Neural cell (in vitro differentiated cells): ENCODE results near the gene C13orf46. TPM values are rescaled to one million over a fixed set of nuclear protein-coding genes. Genes with fewer than 3 reads are reported as not detected.

Source experiments
- H2AFZ ChIP-seq: fragments of 200-600, 300-800 bp; sonication (generic), shearing (Covaris generic); 2 replicates; pipeline ENCODE4 v1.6.0; 2014; ENCODE audit warnings: low read depth, mild to moderate bottlenecking, antibody characterized with exemption, low read length, moderate library complexity
- H3F3A ChIP-seq: fragments of 200-600 bp; shearing (Covaris generic); 2 replicates; pipeline ENCODE4 v1.6.1; 2016; ENCODE audit warnings: mild to moderate bottlenecking, moderate library complexity, mixed read lengths, antibody characterized with exemption, low read length; ENCODE audit not compliant: insufficient read depth, poor library complexity, severe bottlenecking
- H3K27ac ChIP-seq: fragments of 200-600, 300-800 bp; sonication (generic), shearing (Covaris generic); 2 replicates; pipeline ENCODE4 v1.5.1; 2014; ENCODE audit warnings: mild to moderate bottlenecking, low read length, moderate library complexity
- H3K27me3 ChIP-seq: fragments of 300-800, 200-600 bp; sonication (generic), shearing (Covaris generic); 2 replicates; pipeline ENCODE4 v1.6.0; 2014; ENCODE audit warnings: mild to moderate bottlenecking, low read depth, low read length, moderate library complexity; ENCODE audit not compliant: insufficient read depth
- H3K36me3 ChIP-seq: fragments of 300-800, 200-600 bp; sonication (generic), shearing (Covaris generic); 2 replicates; pipeline ENCODE4 v1.5.1; 2014; ENCODE audit warnings: mild to moderate bottlenecking, antibody characterized with exemption, low read length, moderate library complexity; ENCODE audit not compliant: insufficient read depth
- H3K4me2 ChIP-seq: fragments of 300-800, 200-600 bp; sonication (generic), shearing (Covaris generic); 2 replicates; pipeline ENCODE4 v1.6.0; 2014; ENCODE audit warnings: mild to moderate bottlenecking, low read length
- H3K4me3 ChIP-seq: fragments of 300-800, 200-600 bp; sonication (generic), shearing (Covaris generic); 2 replicates; pipeline ENCODE4 v1.5.1; 2014; ENCODE audit warnings: mild to moderate bottlenecking, low read length, moderate library complexity
- H3K79me2 ChIP-seq: fragments of 200-600 bp; shearing (Covaris generic); replicated peaks from 2 replicates; pipeline ENCODE4 v1.6.0; 2014; ENCODE audit warnings: mild to moderate bottlenecking, low read length, moderate library complexity; ENCODE audit not compliant: insufficient read depth
- H3K9ac ChIP-seq: fragments of 300-800, 200-600 bp; sonication (generic), shearing (Covaris generic); 2 replicates; pipeline ENCODE4 v1.6.1; 2016; ENCODE audit warnings: mild to moderate bottlenecking, low read length, mixed read lengths
- H3K9me2 ChIP-seq: fragments of 200-600 bp; shearing (Covaris generic); 2 replicates; pipeline ENCODE4 v1.6.1; 2016; ENCODE audit warnings: mild to moderate bottlenecking, low read length, mixed read lengths; ENCODE audit not compliant: insufficient read depth
- H3K9me3 ChIP-seq: fragments of 200-600, 300-800 bp; sonication (generic), shearing (Covaris generic); 2 replicates; pipeline ENCODE4 v1.6.1; 2016; ENCODE audit warnings: mild to moderate bottlenecking, mixed run types, low read length, moderate library complexity, mixed read lengths
- H4K20me1 ChIP-seq: fragments of 200-600 bp; shearing (Covaris generic); 2 replicates; pipeline ENCODE4 v1.6.1; 2016; ENCODE audit warnings: mild to moderate bottlenecking, mixed run types; ENCODE audit not compliant: insufficient read depth
- CTCF ChIP-seq: fragments of 450-650 bp; IDR thresholded peaks from 2 replicates; pipeline ENCODE4 v1.5.1; 2014; ENCODE audit warnings: antibody characterized with exemption, mild to moderate bottlenecking, moderate library complexity; ENCODE audit not compliant: poor library complexity, severe bottlenecking
- EP300 ChIP-seq: fragments of 450-650 bp; conservative IDR thresholded peaks from 2 replicates; pipeline ENCODE4 v1.6.1; 2014; ENCODE audit warnings: antibody characterized with exemption, mild to moderate bottlenecking, moderate library complexity; ENCODE audit not compliant: poor library complexity, severe bottlenecking
- EZH2 ChIP-seq: fragments of 200-600, 300-800 bp; shearing (Covaris generic), sonication (generic); IDR thresholded peaks from 2 replicates; pipeline ENCODE4 v1.6.1; 2014; ENCODE audit warnings: antibody characterized with exemption, low read length, borderline replicate concordance, mild to moderate bottlenecking; ENCODE audit not compliant: insufficient read depth, poor library complexity, severe bottlenecking
- MXI1 ChIP-seq: fragments of 450-650 bp; conservative IDR thresholded peaks from 2 replicates; pipeline ENCODE4 v1.6.1; 2014; ENCODE audit warnings: antibody characterized with exemption, mild to moderate bottlenecking; ENCODE audit not compliant: poor library complexity, severe bottlenecking
- POLR2AphosphoS5 ChIP-seq: IDR thresholded peaks from 2 replicates; pipeline ENCODE4 v1.6.1; 2012
- RAD21 ChIP-seq: fragments of 450-650 bp; conservative IDR thresholded peaks from 2 replicates; pipeline ENCODE4 v1.6.1; 2014; ENCODE audit warnings: antibody characterized with exemption, mild to moderate bottlenecking, moderate library complexity
- REST ChIP-seq: IDR thresholded peaks from 2 replicates; pipeline ENCODE4 v1.6.1; 2012; ENCODE audit warnings: borderline replicate concordance
- SMC3 ChIP-seq: fragments of 450-650 bp; conservative IDR thresholded peaks from 2 replicates; pipeline ENCODE4 v1.6.1; 2014; ENCODE audit warnings: antibody characterized with exemption, mild to moderate bottlenecking, moderate library complexity; ENCODE audit not compliant: poor library complexity
- TAF1 ChIP-seq: IDR thresholded peaks from 2 replicates; pipeline ENCODE4 v1.6.1; 2012; ENCODE audit warnings: low read depth
- polyA plus RNA-seq: library from polyadenylated mRNA; depleted of rRNA; stranded (reverse); fragments of >200 nt; gene quantifications from 2 replicates; pipeline ENCODE4 v1.2.3, GENCODE V29; 2014

C13orf46 gene
- polyA plus RNA-seq, 1 donor from 2014 or later: not detected

GRCh38 chr13:113980489-113981064 lies 6.7 kb upstream of the C13orf46 start:
- no peaks in the 10 kb centered on the region for H3F3A ChIP-seq
- H3K4me3 ChIP-seq: no peak overlapping the region
- TF ChIP-seq SMC3 (no peak), CTCF (no peak), REST (no peak), MXI1 (no peak), RAD21 (no peak), POLR2AphosphoS5 (no peak), EZH2 (no peak), TAF1 (no peak), EP300 (no peak)
- H3K9me2 ChIP-seq: no peaks in the 10 kb centered on the region
- H3K36me3 ChIP-seq: no peaks in the 10 kb centered on the region
- H3K79me2 ChIP-seq: no peaks in the 10 kb centered on the region
- no peaks in the 10 kb centered on the region for H4K20me1 ChIP-seq
- H3K4me2 ChIP-seq: no peak overlapping the region
- H3K27me3 ChIP-seq: no peaks in the 10 kb centered on the region
- no peaks in the 10 kb centered on the region for H3K9me3 ChIP-seq
- H3K9ac ChIP-seq: no peak overlapping the region
- H3K27ac ChIP-seq: no peak overlapping the region
- H2AFZ ChIP-seq: no peak overlapping the region

GRCh38 chr13:113979791-113980471 lies 6.1 kb upstream of the C13orf46 start:
- Histone ChIP-seq H4K20me1 (no peaks in the 10 kb centered on the region), H3K36me3 (no peaks in the 10 kb centered on the region)

More at GRCh38 chr13:113979791-113980471, 6.1 kb upstream of the C13orf46 start:
- H3K9ac ChIP-seq: no peak overlapping the region
- no peak overlapping the region for H3K4me3 ChIP-seq
- H3K9me2 ChIP-seq: no peaks in the 10 kb centered on the region
- no peak overlapping the region for H3K4me2 ChIP-seq
- no peaks in the 10 kb centered on the region for H3K27me3 ChIP-seq
- H3K27ac ChIP-seq: no peak overlapping the region
- H3K79me2 ChIP-seq: no peaks in the 10 kb centered on the region
- no peaks in the 10 kb centered on the region for H3F3A ChIP-seq
- H2AFZ ChIP-seq: no peak overlapping the region
- H3K9me3 ChIP-seq: no peaks in the 10 kb centered on the region
- TF ChIP-seq TAF1 (no peak), SMC3 (no peak), EZH2 (no peak)
